NB4 (cell line): ENCODE data around the gene MS4A8.
A peak's percentile ranks its signal among the peaks of the same experiment; 100 is the strongest.

ENCODE experiments used
- DNase-seq: peaks from one replicate; pipeline ENCODE4 v3.0.0; 2010; ENCODE audit warnings: low read depth
- H3K4me3 ChIP-seq: one replicate; pipeline ENCODE4 v1.5.1; 2011; ENCODE audit warnings: mild to moderate bottlenecking, low read depth, low read length, moderate library complexity
- MYC ChIP-seq: IDR thresholded peaks from 2 replicates; pipeline ENCODE4 v1.6.1; 2011; ENCODE audit warnings: low read depth, low read length
- POLR2A ChIP-seq: IDR thresholded peaks from 2 replicates; pipeline ENCODE4 v1.6.1; 2011; ENCODE audit warnings: mild to moderate bottlenecking; ENCODE audit not compliant: insufficient read length; ENCODE audit errors: extremely low read depth
- TF ChIP-seq, protein P1 (sequence below): IDR thresholded peaks from 2 replicates; pipeline ENCODE4 v1.6.1; 2011; ENCODE audit warnings: low read depth, low read length
- TF ChIP-seq, protein P2 (sequence below): IDR thresholded peaks from one replicate; pipeline ENCODE4 v1.5.1; 2012; ENCODE audit warnings: low read depth, low read length

MS4A8 gene

DNA sequence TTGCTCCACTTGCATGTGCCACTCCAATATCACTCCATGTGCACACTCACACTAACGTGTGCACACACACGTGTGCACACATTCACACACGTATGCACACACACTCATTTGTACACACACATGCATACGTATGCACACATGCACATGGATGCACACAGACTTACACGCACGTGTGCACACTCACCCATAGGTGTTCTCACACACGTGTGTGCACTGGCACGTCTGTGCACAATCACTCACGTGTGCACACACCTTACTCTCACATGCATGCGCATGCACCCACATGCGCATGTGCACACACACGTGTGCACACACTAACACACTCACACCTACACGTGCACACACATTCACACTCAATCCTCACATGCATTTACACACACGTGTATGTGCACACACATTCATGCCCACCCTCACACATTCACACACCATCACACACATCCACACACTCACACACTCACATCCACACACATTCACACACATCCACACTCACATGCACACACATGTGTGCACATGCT, 48.0 kb downstream of the MS4A8 start:
- no peak for DNase-seq
- H3K4me3 ChIP-seq: no peak overlapping the region
- TF ChIP-seq, protein P1, sequence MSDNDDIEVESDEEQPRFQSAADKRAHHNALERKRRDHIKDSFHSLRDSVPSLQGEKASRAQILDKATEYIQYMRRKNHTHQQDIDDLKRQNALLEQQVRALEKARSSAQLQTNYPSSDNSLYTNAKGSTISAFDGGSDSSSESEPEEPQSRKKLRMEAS: no peak
- TF ChIP-seq POLR2A: no peak
- no peak for TF ChIP-seq MYC
- TF ChIP-seq, protein P2, sequence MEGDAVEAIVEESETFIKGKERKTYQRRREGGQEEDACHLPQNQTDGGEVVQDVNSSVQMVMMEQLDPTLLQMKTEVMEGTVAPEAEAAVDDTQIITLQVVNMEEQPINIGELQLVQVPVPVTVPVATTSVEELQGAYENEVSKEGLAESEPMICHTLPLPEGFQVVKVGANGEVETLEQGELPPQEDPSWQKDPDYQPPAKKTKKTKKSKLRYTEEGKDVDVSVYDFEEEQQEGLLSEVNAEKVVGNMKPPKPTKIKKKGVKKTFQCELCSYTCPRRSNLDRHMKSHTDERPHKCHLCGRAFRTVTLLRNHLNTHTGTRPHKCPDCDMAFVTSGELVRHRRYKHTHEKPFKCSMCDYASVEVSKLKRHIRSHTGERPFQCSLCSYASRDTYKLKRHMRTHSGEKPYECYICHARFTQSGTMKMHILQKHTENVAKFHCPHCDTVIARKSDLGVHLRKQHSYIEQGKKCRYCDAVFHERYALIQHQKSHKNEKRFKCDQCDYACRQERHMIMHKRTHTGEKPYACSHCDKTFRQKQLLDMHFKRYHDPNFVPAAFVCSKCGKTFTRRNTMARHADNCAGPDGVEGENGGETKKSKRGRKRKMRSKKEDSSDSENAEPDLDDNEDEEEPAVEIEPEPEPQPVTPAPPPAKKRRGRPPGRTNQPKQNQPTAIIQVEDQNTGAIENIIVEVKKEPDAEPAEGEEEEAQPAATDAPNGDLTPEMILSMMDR: no peak

DNA sequence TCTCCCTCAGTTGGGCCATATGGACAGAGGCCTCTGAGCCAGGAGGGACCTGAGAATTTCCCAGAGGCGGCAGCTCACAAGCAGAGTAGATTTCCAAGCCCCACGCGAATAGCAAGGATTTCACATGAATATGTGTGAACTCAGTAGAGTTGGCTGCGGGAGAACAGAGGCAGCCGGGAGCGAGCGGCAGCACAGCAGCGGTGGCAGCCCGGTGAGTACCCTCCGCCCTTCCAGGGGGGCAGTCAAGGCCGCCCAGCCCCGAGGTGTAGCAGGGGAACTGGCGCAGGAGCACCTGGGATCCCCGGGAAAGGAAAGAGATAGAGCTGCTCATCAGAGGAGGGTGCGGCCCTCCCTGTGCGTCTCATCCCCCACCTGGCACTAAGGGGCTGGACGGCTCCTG, 48.8 kb downstream of the MS4A8 start:
- DNase-seq: no peak
- no peak overlapping the region for H3K4me3 ChIP-seq
- TF ChIP-seq, protein P2: no peak
- no peak for TF ChIP-seq MYC
- TF ChIP-seq POLR2A: no peak
- TF ChIP-seq, protein P1: no peak

DNA sequence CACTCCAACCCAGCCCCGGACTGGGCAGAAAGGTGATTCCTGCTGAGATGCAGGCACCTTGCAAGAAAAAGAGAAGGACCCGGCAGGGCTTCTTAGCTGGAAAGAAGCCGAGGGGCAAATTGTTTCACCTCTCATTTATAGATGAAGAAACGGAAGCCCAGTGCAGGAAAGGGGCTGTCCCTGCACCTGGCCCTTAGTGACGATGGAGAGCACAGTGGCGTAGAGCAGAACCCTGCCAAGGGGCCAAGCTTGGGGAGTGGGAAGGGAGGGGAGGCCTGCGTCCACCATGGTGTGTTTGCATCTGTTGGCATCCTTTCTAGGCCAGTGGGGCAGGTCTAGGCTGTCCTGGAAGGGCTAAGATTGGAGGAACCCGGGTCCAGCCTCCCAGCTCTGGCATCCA, 49.4 kb downstream of the MS4A8 start:
- H3K4me3 ChIP-seq: no peak overlapping the region
- no peak for TF ChIP-seq POLR2A
- TF ChIP-seq, protein P1: no peak
- TF ChIP-seq MYC: no peak
- TF ChIP-seq, protein P2: no peak
- DNase-seq: no peak

DNA sequence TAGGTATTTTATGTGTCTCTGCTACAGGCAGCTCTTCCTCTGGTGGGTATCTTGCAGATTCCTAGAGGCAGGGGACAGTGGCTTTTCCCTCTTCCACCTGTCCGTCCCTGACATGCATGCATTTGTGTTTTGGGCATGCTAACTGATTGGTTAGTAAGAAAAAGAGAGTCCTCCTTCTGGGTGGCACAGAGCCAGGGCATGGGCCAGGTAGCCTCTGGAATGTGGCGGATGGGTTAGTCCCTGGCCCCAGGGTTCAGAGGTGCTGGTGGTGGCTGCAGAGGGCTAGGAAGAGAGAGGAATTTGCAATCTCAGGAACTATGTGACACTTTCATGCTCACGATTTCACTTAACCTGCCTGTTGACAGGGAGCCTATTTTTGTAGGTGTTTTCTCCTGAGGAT, 51.5 kb downstream of the MS4A8 start:
- TF ChIP-seq, protein P2: no peak
- TF ChIP-seq, protein P1: no peak
- no peak for TF ChIP-seq POLR2A
- TF ChIP-seq MYC: no peak

DNA sequence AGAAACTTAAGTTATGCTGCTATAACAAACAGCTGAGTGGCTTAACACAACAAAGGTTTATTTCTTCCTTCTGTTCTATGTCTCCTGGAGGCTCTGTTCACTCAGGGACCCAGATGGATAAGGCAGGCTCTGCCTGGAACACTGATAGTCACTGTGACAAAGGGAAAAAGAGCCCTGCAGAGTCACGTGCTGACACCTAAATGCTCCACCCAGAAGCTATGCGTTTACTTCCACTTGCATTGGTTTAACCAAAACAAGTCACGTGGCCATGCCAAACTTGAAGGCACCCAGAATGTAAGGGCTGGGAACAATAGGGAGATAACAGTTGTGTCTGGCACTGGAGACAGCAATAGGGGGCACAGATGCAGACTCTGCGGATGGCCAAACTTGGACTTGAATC, 53.9 kb downstream of the MS4A8 start:
- no peak overlapping the region for H3K4me3 ChIP-seq
- TF ChIP-seq, protein P2: no peak
- TF ChIP-seq, protein P1: peak; percentile 68
- DNase-seq: no peak

More for the DNA sequence above, 51.5 kb downstream of the MS4A8 start:
- no peak for DNase-seq
- no peak overlapping the region for H3K4me3 ChIP-seq

DNA sequence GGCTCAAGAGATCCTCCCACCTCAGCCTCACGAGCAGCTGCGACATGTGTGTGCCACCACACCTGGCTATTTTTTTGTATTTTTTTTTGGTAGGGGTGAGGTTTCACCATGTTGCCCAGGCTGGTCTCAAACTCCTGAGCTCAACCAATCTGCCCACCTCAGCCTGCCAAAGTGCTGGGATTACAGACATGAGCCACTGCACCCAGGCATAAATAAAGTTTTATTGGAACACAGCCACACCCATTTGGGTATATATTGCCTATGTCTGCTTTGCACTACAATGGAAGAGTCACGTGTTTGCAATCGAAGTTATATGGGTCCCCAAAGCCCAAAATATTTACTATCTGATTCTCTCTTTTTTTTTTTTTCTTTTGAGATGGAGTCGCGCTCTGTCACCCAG, 55.5 kb downstream of the MS4A8 start:
- DNase-seq: no peak
- TF ChIP-seq, protein P1: no peak
- no peak for TF ChIP-seq POLR2A
- TF ChIP-seq MYC: no peak
- TF ChIP-seq, protein P2: no peak
- H3K4me3 ChIP-seq: no peak overlapping the region
